Caki2 (cell line): ENCODE results near the gene KIDINS220. TPM values are rescaled to one million over a fixed set of nuclear protein-coding genes. Genes with fewer than 3 reads are reported as not detected.

ENCODE experiments used
- DNase-seq: peaks from one replicate; pipeline ENCODE4 v3.0.0-alpha.2; 2015; ENCODE audit warnings: low read depth
- in situ Hi-C: cut with HindIII; loops from 2 replicates; pipeline ENCODE4 v1.10.0; 2016; ENCODE audit warnings: low sequenced_read_pairs, low pct_unique_long_range_greater_than_20kb, mixed read lengths
- total RNA-seq: library from RNA; depleted of rRNA; stranded (reverse); fragments of >200 nt; shearing (Covaris generic); gene quantifications from 2 replicates; pipeline ENCODE4 v1.2.3, GENCODE V29; 2014; ENCODE audit warnings: low replicate concordance; rRNA removed

The KIDINS220 gene
- 12.4 and 17.8 TPM in 2 replicates for total RNA-seq

DNA sequence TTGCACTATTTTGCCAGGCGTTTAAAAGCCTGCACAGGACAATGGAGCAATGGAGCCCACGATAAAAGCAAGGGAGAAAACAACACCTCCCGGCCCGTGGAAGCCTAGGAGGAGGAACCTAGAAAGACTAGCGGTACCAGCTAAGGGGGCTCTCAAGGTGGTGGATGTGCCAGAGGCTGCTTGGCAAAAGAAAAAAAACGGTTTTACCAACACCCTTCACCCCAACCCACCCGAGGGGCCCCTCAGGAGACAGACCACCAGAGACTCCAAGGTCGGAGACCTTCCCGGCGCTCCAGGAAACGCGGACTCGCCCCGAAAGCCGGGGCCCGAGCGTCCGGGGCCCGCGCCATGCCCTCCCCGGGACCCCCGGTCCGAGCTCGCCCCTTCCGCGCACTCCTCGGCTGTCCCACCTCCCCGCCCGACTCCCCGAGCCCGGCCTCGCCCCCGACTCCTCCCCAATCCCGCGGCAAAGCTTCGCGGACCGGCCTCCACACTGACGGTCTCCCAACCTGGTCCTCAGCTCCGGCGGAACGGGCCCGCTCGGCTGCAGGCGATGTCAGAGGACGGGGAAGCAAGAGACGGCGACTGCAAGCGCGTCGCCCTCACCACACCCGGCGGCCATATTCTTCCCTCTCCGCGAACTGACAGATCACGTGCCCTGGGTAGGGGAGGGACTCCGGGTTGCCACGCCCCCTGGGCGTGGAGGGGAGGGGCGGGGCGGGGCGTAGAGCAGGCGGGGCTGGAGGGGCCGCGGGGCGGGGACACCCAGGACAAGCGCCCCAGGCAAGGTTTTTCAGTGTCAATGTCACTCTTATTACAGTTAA is at the start of gene KIDINS220:
TSS of gene KIDINS220 (minus strand) at position 643 of the 824 bp plus-strand sequence. CDS start 10,520 bp downstream, outside the sequence.
- peak; percentile 71 for DNase-seq
- in situ Hi-C loops = no loop called here

DNA sequence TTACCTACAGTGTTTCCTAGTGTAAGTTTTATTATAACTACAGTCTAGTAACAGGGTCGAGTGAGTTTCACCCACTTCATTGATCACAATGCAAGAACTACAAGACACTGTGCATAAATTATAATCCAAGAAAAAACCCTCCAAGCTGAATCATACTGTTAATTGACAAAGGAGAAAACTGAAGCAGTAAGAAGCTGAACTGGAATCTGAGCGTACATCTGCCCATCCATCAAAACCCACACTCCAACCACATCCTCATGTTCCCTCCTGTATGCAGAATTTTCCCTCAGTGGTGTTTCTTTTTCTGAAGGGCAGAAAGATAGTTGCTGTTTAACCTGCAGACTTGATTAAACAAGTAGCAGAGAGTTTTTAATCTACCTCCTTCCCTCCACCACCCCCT is 49.5 kb upstream of the KIDINS220 start:
- DNase-seq = no peak
- in situ Hi-C loops = no loop called here

DNA sequence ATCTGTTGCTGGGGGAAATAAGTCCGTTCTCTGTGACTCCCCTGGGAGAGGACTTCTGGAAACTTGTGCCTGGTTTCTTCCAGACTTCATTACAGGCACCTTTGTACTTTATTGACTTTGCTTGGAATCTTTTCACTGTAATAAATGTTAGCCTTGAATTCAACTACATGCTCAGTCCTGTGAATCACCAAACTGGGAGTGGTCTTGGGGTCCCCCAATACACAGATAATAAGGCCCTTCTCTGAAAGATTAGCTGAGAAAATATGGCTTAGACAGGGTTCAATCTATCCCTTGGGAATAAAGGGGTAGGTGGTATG is 48.7 kb upstream of the KIDINS220 start:
- in situ Hi-C loops = no loop called here
- DNase-seq = no peak

DNA sequence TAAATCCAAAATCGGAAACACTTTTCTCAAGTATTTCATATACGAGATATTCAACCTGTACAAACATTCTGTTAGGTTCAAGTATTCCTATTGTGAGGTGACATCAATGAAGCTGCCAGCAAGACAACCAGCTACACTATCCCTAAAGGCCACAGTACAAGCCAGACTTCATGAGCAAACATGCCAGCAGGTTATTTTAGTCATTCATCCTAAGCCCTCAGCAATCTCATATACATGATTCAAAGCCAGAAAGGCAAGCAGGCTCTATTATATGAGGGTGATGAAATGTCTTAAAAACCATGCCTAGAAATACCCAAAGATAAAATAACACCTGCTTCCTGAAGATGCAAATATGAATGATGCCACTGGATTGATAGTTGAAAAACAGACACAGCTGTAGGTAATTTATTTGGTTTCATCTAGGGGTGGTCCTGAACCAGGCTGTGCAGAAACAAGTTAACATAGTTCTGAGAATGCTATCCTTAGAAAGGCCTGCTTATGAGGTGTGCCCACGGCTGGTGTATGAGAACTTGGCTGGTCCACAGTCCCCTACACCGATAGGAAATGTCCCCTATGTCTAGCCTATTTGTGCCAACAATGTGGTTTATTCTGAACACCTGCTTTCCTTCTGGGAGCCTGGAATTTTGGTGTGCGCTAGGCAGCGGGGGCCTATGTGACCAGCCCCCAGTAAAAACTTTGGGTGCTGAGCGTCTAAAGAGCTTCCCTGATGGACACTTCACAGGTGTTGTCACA is 48.2 kb upstream of the KIDINS220 start:
- no peak for DNase-seq
- in situ Hi-C loops = no loop called here

DNA sequence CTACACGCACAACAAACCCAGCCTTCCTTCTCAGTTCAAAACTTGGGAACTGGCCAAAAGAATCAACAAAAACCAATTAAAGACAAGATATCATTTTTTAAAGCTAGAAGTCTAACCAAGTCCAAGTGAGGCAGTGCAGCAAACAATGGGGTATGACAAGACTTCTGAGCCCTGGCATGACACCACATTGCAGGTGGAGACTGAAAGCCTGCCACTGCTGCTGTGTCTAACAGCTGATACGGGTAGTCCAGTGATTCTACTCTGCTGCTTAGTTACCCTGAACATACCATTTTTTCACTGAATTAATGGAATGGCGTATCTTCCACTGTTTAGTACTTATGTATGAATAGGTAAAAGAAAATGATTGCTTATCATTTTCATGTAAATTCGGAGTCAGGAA is 47.4 kb upstream of the KIDINS220 start:
- in situ Hi-C loops = no loop called here
- DNase-seq = no peak

DNA sequence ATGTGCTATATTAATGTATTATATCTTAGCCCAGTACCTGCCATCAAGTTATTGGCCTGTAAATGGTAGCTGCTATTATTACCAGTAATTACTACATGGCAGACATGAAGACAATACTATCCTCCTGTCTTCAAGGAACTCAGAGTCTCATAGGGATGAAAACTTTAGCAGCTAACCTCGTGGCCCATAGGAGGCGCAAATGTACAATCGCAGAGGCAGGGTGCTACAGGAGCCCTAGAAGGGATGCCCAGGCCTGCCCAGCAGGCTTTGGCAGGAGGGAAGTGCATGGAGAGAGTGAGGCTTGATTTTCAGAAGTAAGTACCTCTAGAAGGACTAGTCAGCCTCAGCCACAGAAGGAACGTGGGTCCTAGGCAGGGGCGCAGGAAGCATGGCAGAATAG is 44.7 kb upstream of the KIDINS220 start:
- DNase-seq = no peak
- in situ Hi-C loops = no loop called here

DNA sequence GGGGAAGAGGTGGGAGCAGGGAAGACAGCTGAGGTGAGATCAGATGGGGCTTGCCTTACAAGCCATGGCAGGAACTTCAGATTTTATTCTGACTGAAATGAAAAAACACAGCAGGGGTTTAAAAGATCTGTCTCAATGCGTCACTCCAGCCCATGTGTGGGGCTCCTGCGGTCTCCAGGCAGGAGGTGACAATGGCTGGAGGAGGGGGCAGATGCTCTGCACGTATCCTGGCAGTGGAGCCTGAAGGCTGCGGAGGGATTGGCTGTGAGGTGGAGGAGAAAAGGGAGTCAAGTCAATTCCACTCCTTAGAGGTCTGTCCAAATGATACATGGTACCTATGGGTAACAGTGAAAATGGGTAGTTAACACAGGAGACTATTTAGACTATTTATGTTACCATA is 40.5 kb upstream of the KIDINS220 start:
- in situ Hi-C loops = no loop called here

DNA sequence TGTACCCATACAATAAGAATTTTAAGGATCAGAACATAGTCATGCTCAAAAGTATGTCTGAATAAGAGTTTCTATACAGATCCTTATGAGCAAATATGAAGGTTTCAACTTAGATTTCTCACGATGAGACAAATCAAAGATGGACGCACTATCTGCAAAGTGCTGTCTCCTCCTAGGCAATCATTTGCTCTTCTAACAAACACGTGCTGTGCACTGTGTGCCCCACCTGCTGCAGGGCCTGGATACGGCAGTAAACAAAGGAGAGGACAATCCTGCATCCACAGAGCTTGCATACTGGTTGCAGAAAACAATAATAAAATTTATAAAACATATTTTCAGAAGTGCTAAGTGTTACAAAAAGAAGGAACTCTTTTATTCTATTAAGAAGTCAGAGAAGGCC is 39.9 kb upstream of the KIDINS220 start:
- in situ Hi-C loops = no loop called here

More for the DNA sequence above, 40.5 kb upstream of the KIDINS220 start:
- DNase-seq = no peak

DNA sequence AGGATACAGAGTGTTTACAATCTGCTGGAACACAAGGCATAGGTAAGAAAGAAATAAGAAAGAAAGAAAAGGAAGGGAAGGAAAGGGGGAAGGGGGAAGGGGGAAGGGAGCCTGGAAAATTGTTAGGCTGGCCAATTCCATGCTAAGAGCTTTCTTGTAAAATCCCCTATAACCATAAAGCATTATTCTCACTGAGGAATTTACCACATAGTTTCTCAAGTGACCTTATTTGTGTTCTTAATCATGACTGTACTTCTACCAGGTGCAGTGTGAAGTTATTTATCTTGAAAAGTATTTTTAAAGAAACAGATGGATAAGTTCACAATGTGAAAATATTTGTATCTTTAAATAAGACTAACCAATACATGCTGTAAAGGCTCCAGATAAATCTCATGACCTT is 39.2 kb upstream of the KIDINS220 start:
- no peak for DNase-seq
- in situ Hi-C loops = no loop called here

More for the DNA sequence above, 39.9 kb upstream of the KIDINS220 start:
- DNase-seq = no peak

DNA sequence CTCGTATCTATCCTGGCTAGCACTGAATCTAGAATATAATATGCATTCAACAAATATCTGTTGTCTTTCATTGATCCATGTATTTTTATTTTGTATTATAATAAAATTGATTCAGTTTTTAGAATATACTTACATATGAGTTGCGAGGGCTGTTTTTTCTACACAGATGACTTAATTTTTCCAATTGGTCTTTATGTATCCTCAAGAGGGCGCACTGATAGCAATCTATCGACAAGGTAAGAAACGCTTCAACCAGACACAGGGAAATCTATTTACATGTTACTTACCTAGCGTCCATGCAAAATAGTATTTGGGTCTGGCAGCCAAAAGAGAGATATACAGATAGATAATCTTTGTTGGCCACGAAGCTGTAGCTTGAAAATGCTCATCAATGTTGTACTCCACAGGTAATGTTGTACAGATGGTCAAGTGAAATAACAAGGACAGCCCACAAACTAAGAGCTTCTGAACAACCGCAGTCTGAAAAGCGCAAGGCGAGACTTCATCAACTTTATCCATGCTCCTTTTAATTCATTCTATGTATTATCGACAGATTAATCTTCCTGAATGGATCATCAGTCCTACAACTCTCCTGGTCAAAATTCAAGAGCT is 35.5 kb upstream of the KIDINS220 start:
- DNase-seq = peak; percentile 27
- in situ Hi-C loops = no loop called here

DNA sequence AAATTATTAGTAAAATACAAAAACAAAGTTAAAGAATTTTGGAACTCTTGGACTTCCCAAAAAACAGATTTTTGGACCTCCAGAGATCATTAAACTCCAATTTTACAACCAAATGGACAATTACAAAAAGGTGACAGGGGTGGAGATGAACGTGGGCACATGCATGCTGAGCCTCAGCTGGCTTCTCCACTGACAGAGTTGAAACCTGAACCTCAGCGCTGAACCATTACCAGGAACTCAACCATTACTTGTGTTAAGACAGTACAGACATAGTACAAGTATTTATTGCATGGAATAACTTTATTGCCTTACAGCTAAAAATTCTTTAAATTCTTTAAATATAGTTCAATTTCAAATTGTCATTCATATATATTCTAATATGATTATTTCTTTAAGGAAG is 33.0 kb upstream of the KIDINS220 start:
- DNase-seq = no peak
- in situ Hi-C loops = no loop called here

DNA sequence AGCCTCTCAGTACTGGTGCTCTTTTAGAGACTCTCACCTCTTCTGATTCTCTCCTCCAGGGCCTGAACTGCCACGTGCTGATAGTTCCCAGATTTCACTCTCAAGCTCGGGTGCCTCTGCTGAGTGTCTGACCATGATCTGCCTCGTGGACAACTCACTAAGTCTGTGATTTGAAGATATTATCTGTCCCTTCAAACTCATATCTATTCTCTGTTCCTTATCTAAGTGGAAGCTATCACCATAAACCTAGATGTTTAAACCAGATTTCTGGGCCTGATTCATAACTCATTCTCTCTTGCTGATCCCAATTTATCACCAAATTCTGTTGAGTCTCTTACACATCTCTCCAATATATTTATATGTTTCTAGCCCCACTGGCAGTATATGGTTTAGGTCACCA is 29.9 kb upstream of the KIDINS220 start:
- DNase-seq = no peak
- in situ Hi-C loops = no loop called here

DNA sequence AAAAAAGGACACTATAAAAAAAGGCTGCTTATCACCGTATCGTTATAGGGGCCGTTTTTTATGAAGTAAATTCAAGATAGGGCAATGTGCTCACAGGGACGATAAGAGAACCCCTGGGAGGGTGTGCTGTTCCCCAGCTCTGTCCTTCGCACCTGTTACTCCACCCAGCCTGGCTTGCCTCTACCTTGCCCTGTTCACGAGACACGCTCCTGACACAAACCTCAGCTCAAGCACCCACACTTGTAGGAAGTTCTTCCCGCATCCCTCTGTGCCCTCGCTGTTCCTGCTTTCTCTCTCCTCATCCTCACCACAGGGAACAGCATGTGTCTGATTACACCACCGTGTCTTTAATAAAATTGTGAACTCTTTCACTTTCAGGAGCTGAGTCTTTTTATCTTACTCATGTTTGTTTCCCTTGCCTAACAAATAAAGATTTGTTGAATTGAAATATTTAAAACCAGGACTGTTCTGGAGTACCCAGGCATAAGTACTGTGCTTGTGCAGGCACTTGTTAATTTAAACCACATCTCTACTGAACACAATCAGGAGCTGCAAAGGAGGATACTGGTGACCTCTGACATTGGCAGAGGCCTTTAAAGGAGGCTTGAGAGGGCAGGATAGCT is 26.0 kb upstream of the KIDINS220 start:
- no peak for DNase-seq
- in situ Hi-C loops = no loop called here

DNA sequence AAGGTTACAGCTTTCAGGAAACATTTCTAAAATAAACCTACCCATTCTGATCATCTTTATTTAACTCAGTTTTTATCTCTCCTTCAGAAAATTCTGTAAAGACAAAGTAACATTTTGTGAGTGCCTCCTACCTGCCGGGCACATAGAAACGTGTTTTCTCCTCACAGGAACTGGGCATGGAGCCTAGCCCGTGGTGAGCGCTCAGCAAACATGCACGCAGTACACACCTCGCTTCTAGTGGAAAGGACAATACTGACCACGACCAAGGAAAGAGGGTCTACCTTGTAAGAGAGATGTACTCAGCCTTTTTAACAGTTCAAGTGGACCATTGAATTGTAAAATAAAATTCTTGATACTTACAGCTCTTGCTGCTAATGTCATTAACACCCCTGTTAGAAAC is 24.8 kb upstream of the KIDINS220 start:
- DNase-seq = no peak
- in situ Hi-C loops = no loop called here

DNA sequence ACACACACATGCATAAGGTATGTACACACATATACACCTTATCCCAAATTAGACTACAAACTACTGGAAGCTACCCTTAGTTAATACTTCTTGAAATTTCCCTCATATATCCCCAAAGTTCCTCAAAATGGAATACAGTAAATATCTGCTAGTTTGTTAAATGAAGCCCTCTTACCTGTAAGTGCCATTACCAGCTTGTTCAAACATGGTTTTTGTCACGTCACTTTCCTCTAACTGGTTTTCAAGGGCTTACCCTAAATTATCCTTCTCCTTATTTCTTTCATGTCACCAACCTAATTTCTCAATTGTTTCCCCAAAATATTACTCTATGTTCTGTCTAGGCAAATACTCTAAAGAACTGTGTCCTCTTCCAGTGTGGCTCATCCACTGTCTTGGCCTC is 24.4 kb upstream of the KIDINS220 start:
- in situ Hi-C loops = no loop called here

DNA sequence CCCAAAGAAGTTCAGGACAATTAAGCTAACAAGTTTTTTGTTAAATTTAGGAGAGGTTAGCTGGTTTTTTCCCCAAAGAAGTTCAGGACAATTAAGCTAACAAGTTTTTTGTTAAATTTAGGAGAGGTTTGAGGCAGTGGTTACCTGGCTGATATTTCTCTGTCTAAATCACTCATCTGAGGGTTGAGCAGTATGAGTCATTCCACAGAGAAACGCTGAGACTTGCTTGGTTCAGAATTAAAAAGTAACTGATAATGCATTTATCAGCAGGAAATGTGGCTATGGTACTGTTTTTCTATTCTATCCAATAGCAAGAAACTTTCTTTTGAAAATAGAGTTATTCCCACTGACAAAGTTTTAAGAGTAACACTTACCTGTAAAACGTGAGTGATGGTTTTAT is 22.8 kb upstream of the KIDINS220 start:
- DNase-seq = no peak
- in situ Hi-C loops = no loop called here

More for the DNA sequence above, 24.4 kb upstream of the KIDINS220 start:
- no peak for DNase-seq

DNA sequence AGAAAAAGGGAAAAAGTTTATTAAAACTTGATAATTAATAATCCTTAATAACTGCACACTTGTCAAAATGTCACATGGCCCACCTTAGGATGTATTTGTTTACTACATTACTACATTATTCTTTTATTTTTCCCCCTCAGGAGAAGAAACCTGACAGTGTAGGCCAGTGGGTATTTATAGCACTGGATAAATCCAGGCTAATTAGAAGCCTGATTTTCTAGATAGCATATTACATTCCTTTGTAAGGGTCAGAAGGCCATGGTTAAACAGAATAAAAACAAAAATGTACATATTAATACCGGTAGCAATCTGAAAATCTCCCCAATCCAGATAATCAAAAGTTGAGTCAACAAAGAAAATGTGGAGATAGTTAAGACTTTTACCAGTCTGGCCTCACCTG is 21.5 kb upstream of the KIDINS220 start:
- no peak for DNase-seq
- in situ Hi-C loops = no loop called here

DNA sequence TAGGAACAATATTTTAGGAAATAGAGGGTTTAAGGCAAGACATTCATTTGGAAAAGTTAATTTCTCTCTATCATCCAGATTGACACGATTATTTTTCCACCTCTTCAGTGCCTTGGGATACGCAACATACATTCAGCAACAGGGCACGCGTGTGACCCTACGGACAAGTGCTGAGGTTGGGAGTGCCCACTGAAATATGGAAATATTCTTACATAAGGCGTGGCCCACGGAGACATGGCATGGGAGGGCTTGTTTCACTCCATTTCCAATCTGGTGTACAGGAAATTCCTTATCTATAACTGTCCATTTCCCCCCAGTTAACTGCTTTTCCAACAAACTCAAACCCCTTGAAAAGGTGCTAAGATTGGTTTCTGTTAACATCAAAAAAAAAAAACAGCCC is 20.9 kb upstream of the KIDINS220 start:
- DNase-seq = no peak
- in situ Hi-C loops = no loop called here

DNA sequence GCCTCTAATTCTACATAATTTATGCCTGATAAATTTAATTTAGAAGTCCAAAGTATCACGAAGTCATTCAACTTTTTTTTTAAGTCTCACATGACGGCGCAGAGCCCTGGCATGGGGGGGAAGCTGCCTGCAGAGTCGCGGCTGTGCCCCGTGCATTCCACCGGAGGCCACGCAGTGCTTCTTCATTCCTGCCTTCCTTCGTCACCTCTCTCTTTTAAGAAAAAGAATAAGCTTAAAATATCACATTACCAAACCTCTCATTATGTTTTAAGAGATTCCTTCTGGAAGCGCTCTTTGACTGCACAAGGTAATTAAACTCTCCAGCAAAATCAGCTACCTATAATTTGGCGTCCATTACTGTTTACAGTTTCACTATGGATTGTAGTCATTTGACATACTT is 20.3 kb upstream of the KIDINS220 start:
- DNase-seq = no peak
- in situ Hi-C loops = no loop called here
